WTC11 (cell line): ENCODE results near the gene P4HB. TPM values are rescaled to one million over a fixed set of nuclear protein-coding genes. Genes with fewer than 3 reads are reported as not detected.

ENCODE experiments used
- ATAC-seq: fragments of 200-7000 bp; cut with Tn5 transposase; 2 replicates; pipeline ENCODE4 v1.10.0; 2021; ENCODE audit warnings: mild to moderate bottlenecking, moderate library complexity
- CTCF ChIA-PET: fragments of 300-600 bp; sonication (Branson Sonifier 250); formaldehyde crosslinking; loops from one replicate; lab custom pipeline; 2021; ENCODE audit warnings: antibody characterized with exemption; lab: Charles Lee
- POLR2A ChIA-PET: fragments of 350-600 bp; sonication (Branson Sonifier 250); formaldehyde crosslinking; loops from one replicate; lab custom pipeline; 2021; ENCODE audit warnings: antibody characterized with exemption; lab: Charles Lee
- DNase-seq: peaks from one replicate; pipeline ENCODE4 v3.0.0; 2021; ENCODE audit warnings: low spot score
- H3K27ac Mint-ChIP-seq: 2 replicates; pipeline ENCODE4 v1.8.0; 2021; ENCODE audit warnings: mixed read lengths
- H3K27me3 Mint-ChIP-seq: 2 replicates; pipeline ENCODE4 v1.8.0; 2021; ENCODE audit warnings: low read depth, mild to moderate bottlenecking, moderate library complexity, mixed read lengths
- H3K36me3 Mint-ChIP-seq: 2 replicates; pipeline ENCODE4 v1.8.0; 2021; ENCODE audit warnings: mixed read lengths
- H3K4me1 Mint-ChIP-seq: 2 replicates; pipeline ENCODE4 v1.8.0; 2022; ENCODE audit warnings: mixed read lengths
- H3K4me3 Mint-ChIP-seq: 2 replicates; pipeline ENCODE4 v1.8.0; 2021; ENCODE audit warnings: mild to moderate bottlenecking, moderate library complexity, mixed read lengths
- H3K9me3 Mint-ChIP-seq: 2 replicates; pipeline ENCODE4 v1.8.0; 2021; ENCODE audit warnings: mixed read lengths
- GTF2I ChIP-seq: fragments of 250-450 bp; sonication (Bioruptor Pico); conservative IDR thresholded peaks from 2 replicates; pipeline ENCODE4 v1.4.0; 2021; ENCODE audit warnings: mild to moderate bottlenecking
- IRF1 ChIP-seq: sonication (generic); formaldehyde crosslinking; IDR thresholded peaks from 2 replicates; pipeline ENCODE4 v1.8.0; 2023; ENCODE audit warnings: missing genetic modification reagents
- JUN ChIP-seq: sonication (generic); formaldehyde crosslinking; IDR thresholded peaks from 2 replicates; pipeline ENCODE4 v1.8.0; 2023; ENCODE audit warnings: mild to moderate bottlenecking, missing genetic modification reagents
- OVOL2 ChIP-seq: fragments of 250-450 bp; sonication (Bioruptor Pico); IDR thresholded peaks from 2 replicates; pipeline ENCODE4 v1.9.0; 2021; ENCODE audit warnings: mild to moderate bottlenecking, borderline replicate concordance
- TCF7 ChIP-seq: sonication (generic); formaldehyde crosslinking; IDR thresholded peaks from 2 replicates; pipeline ENCODE4 v1.8.0; 2022; ENCODE audit warnings: mild to moderate bottlenecking, low read depth, missing genetic modification reagents, moderate library complexity
- TEAD4 ChIP-seq: sonication (generic); formaldehyde crosslinking; IDR thresholded peaks from 2 replicates; pipeline ENCODE4 v1.8.0; 2022; ENCODE audit warnings: mild to moderate bottlenecking, missing genetic modification reagents
- TP53 ChIP-seq: sonication (generic); formaldehyde crosslinking; IDR thresholded peaks from 2 replicates; pipeline ENCODE4 v1.8.1; 2023; ENCODE audit warnings: mild to moderate bottlenecking, missing genetic modification reagents
- ZNF232 ChIP-seq: sonication (generic); formaldehyde crosslinking; IDR thresholded peaks from 2 replicates; pipeline ENCODE4 v1.8.0; 2022; ENCODE audit warnings: mild to moderate bottlenecking, missing genetic modification reagents
- ZNF423 ChIP-seq: fragments of 250-450 bp; sonication (Bioruptor Pico); IDR thresholded peaks from 2 replicates; pipeline ENCODE4 v2.1.2; 2022; ENCODE audit warnings: mild to moderate bottlenecking, moderate library complexity
- total RNA-seq: library from RNA; stranded (reverse); gene quantifications from 3 replicates; pipeline ENCODE4 v1.2.3, GENCODE V29; 2021
- TF ChIP-seq, protein P1 (sequence below): sonication (generic); formaldehyde crosslinking; conservative IDR thresholded peaks from 2 replicates; pipeline ENCODE4 v1.8.1; 2023; ENCODE audit warnings: mild to moderate bottlenecking, low read depth, missing genetic modification reagents, moderate library complexity
- TF ChIP-seq, protein P2 (sequence below): fragments of 250-450 bp; sonication (Bioruptor Pico); IDR thresholded peaks from 2 replicates; pipeline ENCODE4 v1.8.0; 2021; ENCODE audit warnings: mild to moderate bottlenecking
- TF ChIP-seq, protein P3 (sequence below): sonication (generic); formaldehyde crosslinking; IDR thresholded peaks from 2 replicates; pipeline ENCODE4 v1.8.1; 2023; ENCODE audit warnings: mild to moderate bottlenecking, missing genetic modification reagents
- TF ChIP-seq, protein P4 (sequence below): sonication (generic); formaldehyde crosslinking; IDR thresholded peaks from 2 replicates; pipeline ENCODE4 v1.8.1; 2023; ENCODE audit warnings: mild to moderate bottlenecking, missing genetic modification reagents, moderate library complexity

P4HB gene
- total RNA-seq, 1 experiment from 2014 or later, result 380 TPM

GRCh38 chr17:81844327-81844851 lies 15.9 kb downstream of the P4HB start:
- H3K4me1 Mint-ChIP-seq, result no peaks in the 10 kb centered on the region
- ATAC-seq (no peak), DNase-seq (no peak)
- no peaks in the 10 kb centered on the region for H3K27me3 Mint-ChIP-seq
- TF ChIP-seq TCF7 (CRISPR knock-in tag) (no peak), TEAD4 (CRISPR knock-in tag) (no peak), OVOL2 (CRISPR knock-in tag) (no peak), JUN (no peak)
- TF ChIP-seq, protein P1, sequence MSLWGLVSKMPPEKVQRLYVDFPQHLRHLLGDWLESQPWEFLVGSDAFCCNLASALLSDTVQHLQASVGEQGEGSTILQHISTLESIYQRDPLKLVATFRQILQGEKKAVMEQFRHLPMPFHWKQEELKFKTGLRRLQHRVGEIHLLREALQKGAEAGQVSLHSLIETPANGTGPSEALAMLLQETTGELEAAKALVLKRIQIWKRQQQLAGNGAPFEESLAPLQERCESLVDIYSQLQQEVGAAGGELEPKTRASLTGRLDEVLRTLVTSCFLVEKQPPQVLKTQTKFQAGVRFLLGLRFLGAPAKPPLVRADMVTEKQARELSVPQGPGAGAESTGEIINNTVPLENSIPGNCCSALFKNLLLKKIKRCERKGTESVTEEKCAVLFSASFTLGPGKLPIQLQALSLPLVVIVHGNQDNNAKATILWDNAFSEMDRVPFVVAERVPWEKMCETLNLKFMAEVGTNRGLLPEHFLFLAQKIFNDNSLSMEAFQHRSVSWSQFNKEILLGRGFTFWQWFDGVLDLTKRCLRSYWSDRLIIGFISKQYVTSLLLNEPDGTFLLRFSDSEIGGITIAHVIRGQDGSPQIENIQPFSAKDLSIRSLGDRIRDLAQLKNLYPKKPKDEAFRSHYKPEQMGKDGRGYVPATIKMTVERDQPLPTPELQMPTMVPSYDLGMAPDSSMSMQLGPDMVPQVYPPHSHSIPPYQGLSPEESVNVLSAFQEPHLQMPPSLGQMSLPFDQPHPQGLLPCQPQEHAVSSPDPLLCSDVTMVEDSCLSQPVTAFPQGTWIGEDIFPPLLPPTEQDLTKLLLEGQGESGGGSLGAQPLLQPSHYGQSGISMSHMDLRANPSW (CRISPR knock-in tag), result no peak
- peaks cover 34% of the 10 kb centered on the region for H3K36me3 Mint-ChIP-seq
- POLR2A ChIA-PET, result interaction anchor here (0.9 kb wide), 1 partner anchor 11 kb away, joined by 3 read pairs; the partner anchor contains the start of gene MCRIP1
- CTCF ChIA-PET, result no interaction called here
- no peaks in the 10 kb centered on the region for H3K9me3 Mint-ChIP-seq
- no peak overlapping the region for H3K4me3 Mint-ChIP-seq
- no peak overlapping the region for H3K27ac Mint-ChIP-seq

DNA sequence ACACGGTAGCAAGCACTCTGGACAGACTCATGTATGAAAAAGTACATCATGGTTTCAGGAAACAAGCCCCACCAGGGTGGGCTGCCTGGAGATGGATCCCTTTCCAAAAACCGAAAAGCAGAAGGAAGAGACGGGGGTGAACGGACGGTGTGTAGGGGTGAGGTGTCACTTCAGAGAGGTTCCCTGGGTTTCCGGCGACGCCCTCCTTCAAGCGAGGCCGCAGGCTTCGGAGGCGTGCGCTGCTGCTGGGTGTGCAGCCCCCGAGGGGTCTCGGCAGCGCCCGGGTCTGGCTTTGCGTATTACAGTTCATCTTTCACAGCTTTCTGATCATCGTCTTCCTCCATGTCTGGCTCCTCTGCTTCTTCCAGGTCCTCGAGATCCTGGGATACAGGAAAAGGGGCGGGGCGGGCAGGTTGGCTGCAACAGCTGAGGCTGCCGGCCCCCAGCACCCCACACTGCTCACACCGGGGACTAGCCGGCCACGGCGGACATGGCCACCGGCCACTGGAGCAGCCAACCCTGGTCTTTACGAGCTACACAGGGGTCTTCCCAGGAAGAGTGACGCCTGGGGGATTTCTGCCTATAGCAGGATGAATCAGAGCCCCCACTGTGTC lies 16.5 kb downstream of the P4HB start:
- peaks cover 34% of the 10 kb centered on the region for H3K36me3 Mint-ChIP-seq
- ChIA-PET POLR2A (interaction anchor here (0.9 kb wide), 1 partner anchor 11 kb away, joined by 3 read pairs; the partner anchor contains the start of gene MCRIP1), CTCF (interaction anchor here (0.5 to 1.6 kb wide), 2 partner anchors 11 to 36 kb away, joined by 3 read pairs; no protein-coding TSS in a partner anchor)
- DNase-seq (no peak), ATAC-seq (no peak)
- H3K9me3 Mint-ChIP-seq, result no peaks in the 10 kb centered on the region
- peak overlapping the region; percentile 65; the same call in 1 of the 2 replicates for H3K27ac Mint-ChIP-seq
- no peaks in the 10 kb centered on the region for H3K4me1 Mint-ChIP-seq
- no peak overlapping the region for H3K4me3 Mint-ChIP-seq
- no peaks in the 10 kb centered on the region for H3K27me3 Mint-ChIP-seq
- no peak for TF ChIP-seq ZNF232 (CRISPR knock-in tag)
- TF ChIP-seq TP53 (CRISPR knock-in tag), result no peak

GRCh38 chr17:81842725-81843504 lies 17.4 kb downstream of the P4HB start:
- peaks cover 31% of the 10 kb centered on the region for H3K36me3 Mint-ChIP-seq
- H3K4me3 Mint-ChIP-seq, result no peak overlapping the region
- H3K4me1 Mint-ChIP-seq, result no peaks in the 10 kb centered on the region
- ChIA-PET POLR2A (no interaction called here), CTCF (interaction anchor here (0.5 to 1.6 kb wide), 3 partner anchors 12 to 37 kb away, joined by 3 to 4 read pairs (median 3); no protein-coding TSS in a partner anchor)
- H3K27me3 Mint-ChIP-seq, result no peaks in the 10 kb centered on the region
- H3K27ac Mint-ChIP-seq, result peak overlapping the region; percentile 23; the same call in 1 of the 2 replicates
- no peak for ATAC-seq
- TF ChIP-seq, protein P2, sequence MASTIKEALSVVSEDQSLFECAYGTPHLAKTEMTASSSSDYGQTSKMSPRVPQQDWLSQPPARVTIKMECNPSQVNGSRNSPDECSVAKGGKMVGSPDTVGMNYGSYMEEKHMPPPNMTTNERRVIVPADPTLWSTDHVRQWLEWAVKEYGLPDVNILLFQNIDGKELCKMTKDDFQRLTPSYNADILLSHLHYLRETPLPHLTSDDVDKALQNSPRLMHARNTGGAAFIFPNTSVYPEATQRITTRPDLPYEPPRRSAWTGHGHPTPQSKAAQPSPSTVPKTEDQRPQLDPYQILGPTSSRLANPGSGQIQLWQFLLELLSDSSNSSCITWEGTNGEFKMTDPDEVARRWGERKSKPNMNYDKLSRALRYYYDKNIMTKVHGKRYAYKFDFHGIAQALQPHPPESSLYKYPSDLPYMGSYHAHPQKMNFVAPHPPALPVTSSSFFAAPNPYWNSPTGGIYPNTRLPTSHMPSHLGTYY (CRISPR knock-in tag), result no peak
- TF ChIP-seq ZNF423 (CRISPR knock-in tag) (no peak), IRF1 (no peak), GTF2I (CRISPR knock-in tag) (no peak)
- TF ChIP-seq, protein P3, sequence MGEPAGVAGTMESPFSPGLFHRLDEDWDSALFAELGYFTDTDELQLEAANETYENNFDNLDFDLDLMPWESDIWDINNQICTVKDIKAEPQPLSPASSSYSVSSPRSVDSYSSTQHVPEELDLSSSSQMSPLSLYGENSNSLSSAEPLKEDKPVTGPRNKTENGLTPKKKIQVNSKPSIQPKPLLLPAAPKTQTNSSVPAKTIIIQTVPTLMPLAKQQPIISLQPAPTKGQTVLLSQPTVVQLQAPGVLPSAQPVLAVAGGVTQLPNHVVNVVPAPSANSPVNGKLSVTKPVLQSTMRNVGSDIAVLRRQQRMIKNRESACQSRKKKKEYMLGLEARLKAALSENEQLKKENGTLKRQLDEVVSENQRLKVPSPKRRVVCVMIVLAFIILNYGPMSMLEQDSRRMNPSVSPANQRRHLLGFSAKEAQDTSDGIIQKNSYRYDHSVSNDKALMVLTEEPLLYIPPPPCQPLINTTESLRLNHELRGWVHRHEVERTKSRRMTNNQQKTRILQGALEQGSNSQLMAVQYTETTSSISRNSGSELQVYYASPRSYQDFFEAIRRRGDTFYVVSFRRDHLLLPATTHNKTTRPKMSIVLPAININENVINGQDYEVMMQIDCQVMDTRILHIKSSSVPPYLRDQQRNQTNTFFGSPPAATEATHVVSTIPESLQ (CRISPR knock-in tag), result no peak
- TF ChIP-seq, protein P4, sequence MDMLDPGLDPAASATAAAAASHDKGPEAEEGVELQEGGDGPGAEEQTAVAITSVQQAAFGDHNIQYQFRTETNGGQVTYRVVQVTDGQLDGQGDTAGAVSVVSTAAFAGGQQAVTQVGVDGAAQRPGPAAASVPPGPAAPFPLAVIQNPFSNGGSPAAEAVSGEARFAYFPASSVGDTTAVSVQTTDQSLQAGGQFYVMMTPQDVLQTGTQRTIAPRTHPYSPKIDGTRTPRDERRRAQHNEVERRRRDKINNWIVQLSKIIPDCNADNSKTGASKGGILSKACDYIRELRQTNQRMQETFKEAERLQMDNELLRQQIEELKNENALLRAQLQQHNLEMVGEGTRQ (CRISPR knock-in tag), result no peak
- H3K9me3 Mint-ChIP-seq, result no peaks in the 10 kb centered on the region
- DNase-seq, result no peak
